Left renal cortex interstitium (tissue), 4 donors: Measurements from ENCODE around the gene P2RX5. TPM values are rescaled to one million over a fixed set of nuclear protein-coding genes. Genes with fewer than 3 reads are reported as not detected.
A peak's percentile ranks its signal among the peaks of the same experiment; 100 is the strongest.

Experiments used
- DNase-seq, 4 donors: peaks; one replicate each; pipeline ENCODE4 v3.0.0-alpha.2; 2013; ENCODE audit warnings: low read depth in 4 of 4, low spot score in 2 of 4, missing footprints in 1 of 4
- polyA plus RNA-seq, 4 donors: library from polyadenylated mRNA; unstranded; fragments of 120-200 nt; gene quantifications; one replicate each; pipeline ENCODE4 v1.2.1, GENCODE V29; 2013; ENCODE audit not compliant: insufficient read length in 4 of 4

The P2RX5 gene
- polyA plus RNA-seq, 4 donors, result 0.76 to 1.8 (median 1.6) TPM

GRCh38 chr17:3658784-3659449 lies 37.0 kb downstream of the P2RX5 start:
- no peak for DNase-seq

GRCh38 chr17:3657874-3658783 lies 37.8 kb downstream of the P2RX5 start:
- DNase-seq, result no peak

- no peak for DNase-seq
Measured at GRCh38 chr17:3657588-3657869, 38.4 kb downstream of the P2RX5 start.

- no peak for DNase-seq
Measured at GRCh38 chr17:3656755-3657587, 39.0 kb downstream of the P2RX5 start.

GRCh38 chr17:3656353-3656752 lies 39.6 kb downstream of the P2RX5 start:
- DNase-seq, result no peak

GRCh38 chr17:3655766-3656165 lies 40.2 kb downstream of the P2RX5 start:
- DNase-seq, result no peak

- no peak for DNase-seq
Measured at GRCh38 chr17:3647769-3648555, 48.0 kb downstream of the P2RX5 start.

- no peak for DNase-seq
Measured at GRCh38 chr17:3647251-3647650, 48.7 kb downstream of the P2RX5 start.

- no peak for DNase-seq
Measured at GRCh38 chr17:3645310-3645709, 50.6 kb downstream of the P2RX5 start.

- DNase-seq, result no peak
Measured at GRCh38 chr17:3643889-3644349, 52.0 kb downstream of the P2RX5 start.

GRCh38 chr17:3641717-3642486 lies 54.1 kb downstream of the P2RX5 start:
- DNase-seq, result no peak

- DNase-seq, result no peak
Measured at GRCh38 chr17:3641014-3641413, 54.9 kb downstream of the P2RX5 start.

- DNase-seq, result no peak
Measured at GRCh38 chr17:3639981-3640596, 55.9 kb downstream of the P2RX5 start.

- no peak for DNase-seq
Measured at GRCh38 chr17:3636908-3637373, 59.0 kb downstream of the P2RX5 start.

- DNase-seq, result peak; percentile 87 to 93 (median 90)
Measured at GRCh38 chr17:3636154-3636907, 59.6 kb downstream of the P2RX5 start, which contains the start of the genes CTNS and SHPK. Gene CTNS, plus strand, starts transcription at chr17:3636760. Its CDS starts 3,447 bp downstream, at chr17:3640207. Gene SHPK, minus strand, starts transcription at chr17:3636250. Its CDS starts 31 bp downstream, at chr17:3636219.

- peak in 2 of 4 donors; percentile 13 to 17 for DNase-seq
Measured at GRCh38 chr17:3635474-3636153, 60.3 kb downstream of the P2RX5 start.

- DNase-seq, result no peak
Measured at GRCh38 chr17:3632287-3632686, 63.7 kb downstream of the P2RX5 start.
